ENCODE data around the gene GSK3A. TPM values are rescaled to one million over a fixed set of nuclear protein-coding genes. Genes with fewer than 3 reads are reported as not detected.
A peak's percentile ranks its signal among the peaks of the same experiment; 100 is the strongest.

GSK3A gene
- total and polyA plus RNA-seq, 2 donors (not counting 1 experiment from before 2014, with no cell fraction given) = 38.5 to 42.0 TPM

DNA sequence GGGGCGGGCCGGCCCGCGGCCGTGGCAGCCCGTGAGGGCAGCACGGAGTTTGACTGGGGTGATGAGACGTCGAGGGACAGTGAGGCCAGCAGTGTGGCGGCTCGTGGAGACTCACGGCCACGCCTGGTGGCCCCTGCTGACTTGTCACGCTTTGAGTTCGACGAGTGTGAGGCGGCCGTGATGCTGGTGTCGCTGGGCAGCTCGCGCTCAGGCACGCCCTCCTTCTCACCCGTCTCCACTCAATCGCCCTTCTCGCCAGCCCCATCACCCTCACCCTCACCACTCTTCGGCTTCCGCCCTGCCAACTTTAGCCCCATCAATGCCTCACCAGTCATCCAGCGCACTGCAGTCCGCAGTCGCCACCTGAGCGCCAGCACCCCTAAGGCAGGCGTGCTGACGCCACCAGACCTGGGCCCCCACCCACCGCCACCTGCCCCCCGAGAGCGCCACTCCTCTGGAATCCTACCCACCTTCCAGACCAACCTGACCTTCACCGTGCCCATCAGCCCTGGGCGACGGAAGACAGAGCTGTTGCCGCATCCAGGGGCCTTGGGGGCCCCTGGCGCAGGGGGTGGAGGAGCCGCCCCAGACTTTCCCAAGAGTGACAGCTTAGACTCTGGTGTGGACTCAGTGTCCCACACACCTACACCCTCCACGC, 31.1 kb upstream of the GSK3A start:
- peaks cover 89% of the 10 kb centered on the region for H3K79me2 ChIP-seq (ENCODE audit: control insufficient read depth, insufficient read depth, low read length)
- no peak overlapping the region for H3K4me2 ChIP-seq (replicated peaks; ENCODE audit: low read depth, low read length, poor library complexity, severe bottlenecking)
- H3K27me3 ChIP-seq (replicated peaks in 1 of 4; ENCODE audit: control extremely low read depth in 1 of 4, control insufficient read depth in 3 of 4, insufficient read depth in 4 of 4, low read length in 3 of 4) = no peaks in the 10 kb centered on the region
- peaks cover 21 to 32% of the 10 kb centered on the region in 2 donors for H3K4me1 ChIP-seq (ENCODE audit: control insufficient read depth in 2 of 2, insufficient read depth in 2 of 2, low read length in 2 of 2)
- WGBS (ENCODE audit: insufficient coverage) = 98% methylated on average over 37 of the region's 43 CpGs
- no peak overlapping the region for H3K9ac ChIP-seq (ENCODE audit: low read length)
- peak; percentile 16 for DNase-seq
- Mint-ChIP-seq H3K27me3 (no peaks in the 10 kb centered on the region), H3K4me3 (no peak overlapping the region), H3K27ac (no peak overlapping the region), H3K4me1 (peaks cover 45% of the 10 kb centered on the region), H3K9me3 (ENCODE audit: insufficient read depth) (no peaks in the 10 kb centered on the region)
- peaks cover 0 to 30% of the 10 kb centered on the region in 2 experiments for H3K36me3 ChIP-seq (replicated peaks in 1 of 2; ENCODE audit: control extremely low read depth in 1 of 2, control insufficient read depth in 1 of 2, extremely low read depth in 1 of 2, insufficient read depth in 2 of 2, low read length in 1 of 2)
- no peak for ATAC-seq (ENCODE audit: low read depth)
- no peak overlapping the region for H3K27ac ChIP-seq (ENCODE audit: low read length in 2 of 2)
- no peak overlapping the region for H3K4me3 ChIP-seq (ENCODE audit: control extremely low read depth in 1 of 5, extremely low read depth in 1 of 5, insufficient read depth in 1 of 5, low read depth in 2 of 5, low read length in 4 of 5)
- no peaks in the 10 kb centered on the region for H3K9me3 ChIP-seq (ENCODE audit: control extremely low read depth in 1 of 3, control insufficient read depth in 2 of 3, insufficient read depth in 1 of 3, low read length in 2 of 3)
- H4K20me1 ChIP-seq (ENCODE audit: control insufficient read depth, insufficient read depth, low read length, poor library complexity, severe bottlenecking) = peaks cover 7% of the 10 kb centered on the region
- CTCF ChIA-PET = no interaction called here
- H2AFZ ChIP-seq (ENCODE audit: insufficient read depth, low read depth, low read length, poor library complexity, severe bottlenecking) = no peak overlapping the region
- intact Hi-C loops (cut with micrococcal nuclease) = no loop called here
- POLR2A ChIA-PET = interaction anchor here (0.6 kb wide), 1 partner anchor 15 kb away, joined by 6 read pairs; no protein-coding TSS in a partner anchor
- no peak for TF ChIP-seq EZH2 (IDR thresholded peaks at IDR 0.05; ENCODE audit: borderline replicate concordance, insufficient read depth, low read depth, low read length, poor library complexity, severe bottlenecking)

GRCh38 chr19:42272989-42273406, 30.6 kb upstream of the GSK3A start:
- Histone ChIP-seq H3K4me1 (ENCODE audit: control insufficient read depth in 2 of 2, insufficient read depth in 2 of 2, low read length in 2 of 2) (peaks cover 21 to 27% of the 10 kb centered on the region in 2 donors), H4K20me1 (ENCODE audit: control insufficient read depth, insufficient read depth, low read length, poor library complexity, severe bottlenecking) (peaks cover 7% of the 10 kb centered on the region), H3K36me3 (replicated peaks in 1 of 2; ENCODE audit: control extremely low read depth in 1 of 2, control insufficient read depth in 1 of 2, extremely low read depth in 1 of 2, insufficient read depth in 2 of 2, low read length in 1 of 2) (peaks cover 0 to 30% of the 10 kb centered on the region in 2 experiments), H3K79me2 (ENCODE audit: control insufficient read depth, insufficient read depth, low read length) (peaks cover 84% of the 10 kb centered on the region), H3K9ac (ENCODE audit: low read length) (no peak overlapping the region), H2AFZ (ENCODE audit: insufficient read depth, low read depth, low read length, poor library complexity, severe bottlenecking) (no peak overlapping the region), H3K27ac (ENCODE audit: low read length in 2 of 2) (no peak overlapping the region), H3K4me2 (replicated peaks; ENCODE audit: low read depth, low read length, poor library complexity, severe bottlenecking) (no peak overlapping the region), H3K9me3 (ENCODE audit: control extremely low read depth in 1 of 3, control insufficient read depth in 2 of 3, insufficient read depth in 1 of 3, low read length in 2 of 3) (no peaks in the 10 kb centered on the region), H3K27me3 (replicated peaks in 1 of 4; ENCODE audit: control extremely low read depth in 1 of 4, control insufficient read depth in 3 of 4, insufficient read depth in 4 of 4, low read length in 3 of 4) (no peaks in the 10 kb centered on the region), H3K4me3 (ENCODE audit: control extremely low read depth in 1 of 5, extremely low read depth in 1 of 5, insufficient read depth in 1 of 5, low read depth in 2 of 5, low read length in 4 of 5) (no peak overlapping the region)
- POLR2A ChIA-PET = interaction anchor here (0.6 kb wide), 2 partner anchors 9 to 15 kb away, joined by 4 to 6 read pairs; no protein-coding TSS in a partner anchor
- Mint-ChIP-seq H3K9me3 (ENCODE audit: insufficient read depth) (no peaks in the 10 kb centered on the region), H3K4me1 (peaks cover 41% of the 10 kb centered on the region), H3K27me3 (no peaks in the 10 kb centered on the region), H3K27ac (no peak overlapping the region), H3K4me3 (no peak overlapping the region)
- WGBS (ENCODE audit: insufficient coverage) = 98% methylated on average over 23 of the region's 23 CpGs
- intact Hi-C loops (cut with micrococcal nuclease) = no loop called here
- TF ChIP-seq EZH2 (IDR thresholded peaks at IDR 0.05; ENCODE audit: borderline replicate concordance, insufficient read depth, low read depth, low read length, poor library complexity, severe bottlenecking) (no peak), CTCF (IDR thresholded peaks at IDR 0.05) (no peak)
- CTCF ChIA-PET = no interaction called here
- no peak for ATAC-seq (ENCODE audit: low read depth)
- DNase-seq = no peak
